Common myeloid progenitor, CD34-positive (primary cell): ENCODE data around the gene KCNJ16.

Experiments used
- CTCF ChIA-PET: fragments of 350-600 bp; sonication (Branson Sonifier 250); formaldehyde crosslinking; loops from one replicate; lab custom pipeline; 2021; ENCODE audit warnings: antibody characterized with exemption; lab: Charles Lee
- POLR2A ChIA-PET: fragments of 350-600 bp; sonication (Branson Sonifier 250); formaldehyde crosslinking; loops from one replicate; lab custom pipeline; 2021; ENCODE audit warnings: antibody characterized with exemption; lab: Charles Lee
- DNase-seq, 3 donors: peaks; one replicate each; pipeline versions ENCODE4 v3.0.0 to v3.0.0-alpha.2; 2013
- H3K27ac ChIP-seq, 2 experiments: 1 replicate in 1 of 2; 2 replicates in 1 of 2; pipeline ENCODE4 v1.7.0; 2013; ENCODE audit warnings: inconsistent platforms in 2 of 2, low read length in 2 of 2, mild to moderate bottlenecking in 2 of 2, low read depth in 1 of 2, moderate library complexity in 1 of 2; ENCODE audit not compliant: severe bottlenecking in 2 of 2, insufficient read depth in 1 of 2, poor library complexity in 1 of 2
- H3K27me3 ChIP-seq, 5 experiments: replicated peaks in 2 of 5; 1 replicate in 3 of 5; 2 replicates in 2 of 5; pipeline versions ENCODE4 v1.6.1 to v1.7.0; 2013; ENCODE audit warnings: low read length in 4 of 5, mild to moderate bottlenecking in 2 of 5, moderate library complexity in 2 of 5, inconsistent platforms in 1 of 5; ENCODE audit not compliant: insufficient read depth in 5 of 5, control insufficient read depth in 4 of 5
- H3K36me3 ChIP-seq, 4 experiments: 1 replicate in 2 of 4; 2 replicates in 2 of 4; pipeline versions ENCODE4 v1.6.1 to v1.7.0; 2013; ENCODE audit warnings: low read length in 3 of 4, control low read depth in 1 of 4, mild to moderate bottlenecking in 1 of 4; ENCODE audit not compliant: control insufficient read depth in 4 of 4, insufficient read depth in 4 of 4
- H3K4me1 ChIP-seq, 4 experiments: 1 replicate in 3 of 4; 2 replicates in 1 of 4; pipeline versions ENCODE4 v1.6.1 to v1.7.1; 2013; ENCODE audit warnings: low read length in 3 of 4, mild to moderate bottlenecking in 3 of 4, control low read depth in 1 of 4, inconsistent platforms in 1 of 4, moderate library complexity in 1 of 4; ENCODE audit not compliant: control insufficient read depth in 4 of 4, insufficient read depth in 4 of 4; ENCODE audit errors: control extremely low read depth in 1 of 4
- H3K4me3 ChIP-seq, 7 experiments: 1 replicate in 4 of 7; 2 replicates in 3 of 7; pipeline versions ENCODE4 v1.5.1 to v1.7.0; 2013; ENCODE audit warnings: mild to moderate bottlenecking in 7 of 7, low read length in 6 of 7, moderate library complexity in 6 of 7, inconsistent platforms in 2 of 7, low read depth in 2 of 7, control low read depth in 1 of 7; ENCODE audit not compliant: insufficient read depth in 4 of 7, control insufficient read depth in 1 of 7; ENCODE audit errors: extremely low read depth in 1 of 7
- H3K9me3 ChIP-seq, 5 experiments: 1 replicate in 4 of 5; 2 replicates in 1 of 5; pipeline versions ENCODE4 v1.6.1 to v1.7.1; 2013; ENCODE audit warnings: low read length in 4 of 5, mild to moderate bottlenecking in 2 of 5, inconsistent platforms in 1 of 5, low read depth in 1 of 5, moderate library complexity in 1 of 5; ENCODE audit not compliant: control insufficient read depth in 4 of 5, insufficient read depth in 2 of 5; ENCODE audit errors: control extremely low read depth in 1 of 5
- WGBS: methylation state at CpG from one replicate; pipeline ENCODE4 v1.1.5; 2013; ENCODE audit not compliant: insufficient coverage; 5-methylcytosine and 5-hydroxymethylcytosine counted together

KCNJ16 gene

DNA sequence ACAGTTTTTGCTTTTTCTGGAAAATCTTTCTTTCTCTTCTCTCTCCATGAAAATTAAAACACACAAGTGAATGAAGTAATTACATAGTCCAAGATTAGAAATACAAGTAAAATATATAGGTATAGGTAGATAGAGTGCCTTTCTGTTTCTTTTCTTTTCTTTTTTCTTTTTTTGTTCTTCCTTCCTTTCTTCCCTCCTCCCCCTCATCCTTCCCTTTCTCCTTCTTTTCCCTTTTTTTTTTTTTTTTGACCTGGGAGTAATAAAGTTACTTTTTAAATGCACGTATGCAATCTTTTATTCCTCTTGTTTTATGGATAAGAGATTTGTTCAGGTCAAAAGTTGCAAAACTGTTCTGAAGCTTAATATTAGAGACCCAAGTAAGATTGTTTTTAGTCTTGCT lies 59.8 kb downstream of the KCNJ16 start:
- peaks cover 0 to 4% (median 0%) of the 10 kb centered on the region in 5 experiments for H3K27me3 ChIP-seq
- no peaks in the 10 kb centered on the region for H3K9me3 ChIP-seq
- ChIA-PET POLR2A (no interaction called here), CTCF (no interaction called here)
- DNase-seq = no peak
- no peak overlapping the region for H3K4me3 ChIP-seq
- H3K36me3 ChIP-seq = no peaks in the 10 kb centered on the region
- no peak overlapping the region for H3K27ac ChIP-seq
- peaks cover 0 to 9% (median 5%) of the 10 kb centered on the region in 4 experiments for H3K4me1 ChIP-seq
- WGBS = no CpG with 5 or more reads among the region's 1 CpG

DNA sequence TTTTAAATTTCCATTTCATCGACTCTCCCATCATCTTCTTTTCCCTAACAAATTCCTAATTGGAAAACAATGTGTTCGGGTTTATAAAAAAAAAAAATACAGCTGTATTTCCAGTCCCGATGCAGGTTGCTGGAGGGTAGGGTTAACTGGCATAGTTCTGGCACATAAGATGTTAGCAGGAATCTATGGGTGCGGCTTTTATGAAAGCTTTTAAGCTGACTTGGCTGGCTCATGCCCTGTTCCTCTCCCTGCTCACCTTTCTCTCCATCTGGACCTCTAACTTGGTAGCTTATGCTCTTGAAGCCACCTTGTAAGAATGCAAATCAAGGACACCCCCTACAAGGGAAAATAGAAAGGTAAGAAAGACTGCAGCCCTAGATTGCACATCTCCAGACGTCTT lies 61.1 kb downstream of the KCNJ16 start:
- DNase-seq = no peak
- H3K4me3 ChIP-seq = no peak overlapping the region
- H3K36me3 ChIP-seq = no peaks in the 10 kb centered on the region
- CTCF ChIA-PET = interaction anchor here (1.0 kb wide), 1 partner anchor 27 kb away, joined by 5 read pairs; no protein-coding TSS in a partner anchor
- POLR2A ChIA-PET = no interaction called here
- peaks cover 0 to 9% (median 5%) of the 10 kb centered on the region in 4 experiments for H3K4me1 ChIP-seq
- WGBS = 94% methylated on average over 3 of the region's 5 CpGs
- no peak overlapping the region for H3K27ac ChIP-seq
- peaks cover 0 to 4% (median 0%) of the 10 kb centered on the region in 5 experiments for H3K27me3 ChIP-seq
- H3K9me3 ChIP-seq = no peaks in the 10 kb centered on the region

DNA sequence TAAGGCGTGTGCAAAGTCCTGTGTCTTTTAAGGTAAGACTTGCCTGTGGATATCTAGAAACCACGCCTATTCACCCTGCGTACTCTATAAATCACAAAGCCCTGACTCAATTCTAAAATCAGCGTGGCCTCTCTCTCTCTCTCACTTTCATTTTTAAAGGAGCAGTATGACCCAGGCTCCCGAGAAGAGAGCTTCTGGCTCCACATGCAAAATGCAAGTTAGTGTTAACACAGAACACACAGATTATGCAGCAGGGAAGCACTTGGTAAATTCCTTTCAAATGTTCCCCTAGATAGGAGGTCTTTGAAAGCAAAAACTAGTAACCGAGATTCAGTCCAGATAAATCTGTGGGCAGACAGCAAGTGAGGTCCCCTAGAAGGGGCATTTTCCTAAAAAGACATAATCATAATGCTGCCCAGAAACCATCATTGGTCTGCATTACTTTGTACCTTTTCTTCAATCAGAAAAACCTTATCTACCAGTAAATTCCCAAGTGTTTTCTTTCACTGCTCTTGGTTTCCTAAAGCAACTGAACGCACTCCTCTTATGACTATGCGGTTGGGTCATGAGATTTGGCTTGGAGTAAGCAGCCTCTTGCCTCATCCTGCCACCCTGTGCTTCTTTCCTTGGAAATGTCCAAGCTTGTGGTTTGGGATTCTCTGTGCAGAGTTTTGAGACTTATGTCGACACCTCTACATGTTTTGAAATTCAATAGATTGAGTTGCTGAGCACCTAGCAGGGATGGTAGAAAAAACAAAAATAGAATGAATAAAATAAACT lies 62.6 kb downstream of the KCNJ16 start:
- peak; percentile 25 to 68 (median 65) for DNase-seq

DNA sequence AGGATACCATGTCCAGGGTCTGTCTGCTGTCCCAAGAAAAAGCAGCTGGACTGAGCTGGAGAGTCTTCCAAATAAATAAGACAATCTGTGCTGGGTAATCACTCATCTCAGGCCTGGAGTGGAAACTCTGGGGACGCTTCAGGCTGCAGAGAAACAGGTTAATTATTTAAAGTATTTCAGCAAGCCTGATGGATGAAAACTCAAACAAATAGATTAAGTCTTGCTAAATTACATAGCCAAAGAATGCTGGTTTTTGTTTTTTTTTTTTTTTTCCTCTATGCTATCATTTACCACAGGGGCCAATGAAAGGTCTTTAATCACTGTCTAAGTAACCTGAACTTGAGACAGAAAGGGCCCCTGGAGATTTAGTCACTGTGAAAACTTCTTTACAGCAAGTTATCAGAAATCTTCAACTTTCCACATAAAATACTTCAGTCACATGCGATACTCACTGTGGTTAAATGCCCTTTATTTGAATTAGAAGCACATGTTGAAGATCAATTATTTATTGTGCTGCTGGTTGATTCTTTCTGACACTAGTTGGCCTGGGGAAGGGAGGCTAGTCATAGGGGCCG lies 63.4 kb downstream of the KCNJ16 start:
- POLR2A ChIA-PET = no interaction called here
- Histone ChIP-seq H3K4me1 (peaks cover 0 to 9% (median 5%) of the 10 kb centered on the region in 4 experiments), H3K27me3 (peaks cover 0 to 4% (median 0%) of the 10 kb centered on the region in 5 experiments), H3K36me3 (no peaks in the 10 kb centered on the region), H3K4me3 (no peak overlapping the region), H3K9me3 (no peaks in the 10 kb centered on the region), H3K27ac (no peak overlapping the region)
- DNase-seq = no peak
- CTCF ChIA-PET = no interaction called here
- 100% methylated on average over 1 of the region's 3 CpGs for WGBS

More for the DNA sequence above, 62.6 kb downstream of the KCNJ16 start:
- Histone ChIP-seq H3K4me1 (peaks cover 0 to 9% (median 5%) of the 10 kb centered on the region in 4 experiments), H3K27me3 (peaks cover 0 to 4% (median 0%) of the 10 kb centered on the region in 5 experiments), H3K36me3 (no peaks in the 10 kb centered on the region), H3K9me3 (no peaks in the 10 kb centered on the region), H3K27ac (no peak overlapping the region), H3K4me3 (peak overlapping the region in 5 of 7 experiments; percentile 16 to 54 (median 46))
- ChIA-PET CTCF (no interaction called here), POLR2A (no interaction called here)
- whole genome bisulfite sequencing = 33% methylated on average over 3 of the region's 9 CpGs

DNA sequence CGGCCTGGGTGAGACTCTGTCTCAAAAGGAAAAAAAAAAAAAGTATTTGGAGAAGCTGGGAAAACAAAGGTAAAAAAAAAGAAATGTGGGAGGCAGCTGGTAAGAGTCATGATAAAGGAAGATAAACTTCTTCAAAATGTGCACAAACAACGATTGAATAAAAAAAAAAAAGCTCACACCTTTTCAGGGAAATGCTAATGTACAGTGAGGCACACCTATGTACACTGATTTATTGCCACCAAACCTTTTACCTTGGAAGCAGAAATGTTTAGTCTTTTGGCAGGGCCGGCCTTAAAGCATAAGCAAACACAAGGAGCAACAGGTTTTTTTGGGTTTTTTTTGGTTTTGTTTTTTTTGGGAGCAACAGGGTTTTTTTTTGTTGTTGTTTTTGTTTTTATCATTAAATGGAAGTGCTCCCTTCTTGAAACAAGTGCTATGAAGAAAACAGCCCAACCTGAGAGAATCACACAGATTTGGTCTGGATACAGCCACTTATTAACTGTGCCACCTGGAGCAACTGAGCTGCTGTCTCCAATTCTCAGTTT lies 64.5 kb downstream of the KCNJ16 start:
- POLR2A ChIA-PET = interaction anchor here (0.6 kb wide), 1 partner anchor 1966 kb away, joined by 3 read pairs; no protein-coding TSS in a partner anchor
- 50% methylated on average over 1 of the region's 3 CpGs for WGBS
- CTCF ChIA-PET = interaction anchor here (1.4 to 2.4 kb wide), 3 partner anchors 531 to 572 kb away, joined by 3 to 10 read pairs (median 4); no protein-coding TSS in a partner anchor
- no peaks in the 10 kb centered on the region for H3K9me3 ChIP-seq
- H3K27me3 ChIP-seq = no peaks in the 10 kb centered on the region
- H3K36me3 ChIP-seq = no peaks in the 10 kb centered on the region
- H3K4me3 ChIP-seq = no peak overlapping the region
- DNase-seq = no peak
- peaks cover 0 to 12% (median 5%) of the 10 kb centered on the region in 4 experiments for H3K4me1 ChIP-seq
- H3K27ac ChIP-seq = no peak overlapping the region

DNA sequence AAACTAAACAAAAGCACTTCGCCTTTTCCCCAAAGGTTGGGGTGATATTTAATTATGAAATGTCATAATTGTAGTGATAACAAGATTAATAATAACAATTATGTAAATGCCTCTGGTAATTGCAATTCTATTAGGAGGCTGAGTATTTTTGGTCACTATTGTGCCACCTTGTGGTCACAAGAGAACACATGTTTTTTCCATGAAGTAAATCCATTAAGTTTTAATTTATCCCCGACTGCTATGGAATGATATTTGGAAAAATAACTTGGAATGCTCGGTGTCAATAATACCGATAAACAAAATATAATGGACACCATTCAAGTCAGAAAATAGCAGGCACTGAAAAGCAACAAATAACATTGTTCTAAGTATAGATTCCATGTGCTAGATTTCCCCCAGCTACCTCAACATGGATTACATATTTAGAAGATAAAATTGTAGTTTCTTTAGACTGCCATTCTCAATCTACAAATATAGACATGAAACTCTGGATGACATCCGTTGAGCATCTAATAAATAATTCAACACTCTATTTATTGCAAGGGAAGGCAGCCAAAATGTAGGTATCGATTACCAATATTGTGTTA lies 69.3 kb downstream of the KCNJ16 start:
- ChIA-PET CTCF (interaction anchor here (0.8 to 2.3 kb wide), 6 partner anchors 15 to 576 kb away, joined by 3 to 12 read pairs (median 4); no protein-coding TSS in a partner anchor), POLR2A (no interaction called here)
- H3K27me3 ChIP-seq = no peaks in the 10 kb centered on the region
- H3K27ac ChIP-seq = no peak overlapping the region
- H3K4me3 ChIP-seq = no peak overlapping the region
- H3K9me3 ChIP-seq = no peaks in the 10 kb centered on the region
- no peaks in the 10 kb centered on the region for H3K36me3 ChIP-seq
- H3K4me1 ChIP-seq = peaks cover 0 to 3% (median 0%) of the 10 kb centered on the region in 4 experiments
- DNase-seq = peak; percentile 45 to 58 (median 50)
- no CpG with 5 or more reads among the region's 6 CpGs for WGBS
